ENCODE measurements around the gene YARS2. TPM values are rescaled to one million over a fixed set of nuclear protein-coding genes. Genes with fewer than 3 reads are reported as not detected.

Gene YARS2
- total and polyA plus RNA-seq, 2 of the 13 experiments (the other 11 are each of a cell fraction or from before 2014, with no cell fraction given), result 17.9 to 39.6 TPM

DNA sequence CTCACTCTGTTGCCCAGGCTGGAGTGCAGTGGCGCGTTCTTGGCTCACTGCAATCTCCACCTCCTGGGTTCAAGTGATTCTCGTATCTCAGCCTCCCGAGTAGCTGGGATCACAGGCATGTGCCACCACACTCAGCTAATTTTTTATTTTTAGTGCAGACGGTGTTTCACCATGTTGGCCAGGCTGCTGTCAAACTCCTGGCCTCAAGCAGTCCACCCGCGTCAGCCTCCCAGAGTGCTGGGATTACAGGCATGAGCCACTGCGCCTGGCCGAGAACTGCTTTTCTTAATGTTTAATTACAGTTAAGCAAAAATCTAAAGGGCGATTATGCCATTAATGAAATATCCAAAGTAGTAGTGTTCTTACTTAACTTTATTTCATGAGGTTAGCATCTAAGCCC is 13.6 kb downstream of the YARS2 start:
- DNase-seq (ENCODE audit: low spot score) (no peak), FAIRE-seq (no peak), ATAC-seq (no peak)
- 97% methylated on average over 10 of the region's 10 CpGs for WGBS (ENCODE audit: low lambda C conversion rate)
- H3K9me3 ChIP-seq (ENCODE audit: low read length), result no peaks in the 10 kb centered on the region
- H3K4me1 ChIP-seq (ENCODE audit: insufficient read depth, low read length), result no peaks in the 10 kb centered on the region
- ChIA-PET CTCF (ENCODE audit: low intra/inter-chr PET ratio, low total read pairs) (no interaction called here), POLR2A (no interaction called here)
- in situ Hi-C loops (cut with HindIII; ENCODE audit: extremely low pct_ligation_motif_present, low pct_unique_long_range_greater_than_20kb) (no loop called here), intact Hi-C loops (cut with micrococcal nuclease; ENCODE audit: unreplicated experiment) (no loop called here)
- H3K27me3 ChIP-seq (ENCODE audit: control insufficient read depth in 1 of 2, insufficient read depth in 2 of 2, low read length in 2 of 2), result no peaks in the 10 kb centered on the region
- H2AFZ ChIP-seq (ENCODE audit: low read length), result no peak overlapping the region
- H4K20me1 ChIP-seq (ENCODE audit: insufficient read depth, low read length), result no peaks in the 10 kb centered on the region
- no TSS peak for BruUV-seq (replicated peaks)
- H3K4me3 ChIP-seq (replicated peaks in 1 of 3; ENCODE audit: insufficient read depth in 1 of 3, low read depth in 2 of 3, low read length in 3 of 3), result no peak overlapping the region
- H3K36me3 ChIP-seq (replicated peaks in 1 of 2; ENCODE audit: control insufficient read depth in 1 of 2, insufficient read depth in 2 of 2, low read length in 2 of 2), result peaks cover 10 to 73% of the 10 kb centered on the region in 2 experiments
- H3K4me2 ChIP-seq (ENCODE audit: low read depth, low read length), result no peak overlapping the region
- H3K9ac ChIP-seq (ENCODE audit: insufficient read depth, low read depth, low read length), result no peak overlapping the region
- no peaks in the 10 kb centered on the region for H3K79me2 ChIP-seq (ENCODE audit: insufficient read depth, low read length)
- no peak overlapping the region for H3K27ac ChIP-seq (ENCODE audit: extremely low read length, insufficient read depth, low read length)
- TF ChIP-seq, protein P1, sequence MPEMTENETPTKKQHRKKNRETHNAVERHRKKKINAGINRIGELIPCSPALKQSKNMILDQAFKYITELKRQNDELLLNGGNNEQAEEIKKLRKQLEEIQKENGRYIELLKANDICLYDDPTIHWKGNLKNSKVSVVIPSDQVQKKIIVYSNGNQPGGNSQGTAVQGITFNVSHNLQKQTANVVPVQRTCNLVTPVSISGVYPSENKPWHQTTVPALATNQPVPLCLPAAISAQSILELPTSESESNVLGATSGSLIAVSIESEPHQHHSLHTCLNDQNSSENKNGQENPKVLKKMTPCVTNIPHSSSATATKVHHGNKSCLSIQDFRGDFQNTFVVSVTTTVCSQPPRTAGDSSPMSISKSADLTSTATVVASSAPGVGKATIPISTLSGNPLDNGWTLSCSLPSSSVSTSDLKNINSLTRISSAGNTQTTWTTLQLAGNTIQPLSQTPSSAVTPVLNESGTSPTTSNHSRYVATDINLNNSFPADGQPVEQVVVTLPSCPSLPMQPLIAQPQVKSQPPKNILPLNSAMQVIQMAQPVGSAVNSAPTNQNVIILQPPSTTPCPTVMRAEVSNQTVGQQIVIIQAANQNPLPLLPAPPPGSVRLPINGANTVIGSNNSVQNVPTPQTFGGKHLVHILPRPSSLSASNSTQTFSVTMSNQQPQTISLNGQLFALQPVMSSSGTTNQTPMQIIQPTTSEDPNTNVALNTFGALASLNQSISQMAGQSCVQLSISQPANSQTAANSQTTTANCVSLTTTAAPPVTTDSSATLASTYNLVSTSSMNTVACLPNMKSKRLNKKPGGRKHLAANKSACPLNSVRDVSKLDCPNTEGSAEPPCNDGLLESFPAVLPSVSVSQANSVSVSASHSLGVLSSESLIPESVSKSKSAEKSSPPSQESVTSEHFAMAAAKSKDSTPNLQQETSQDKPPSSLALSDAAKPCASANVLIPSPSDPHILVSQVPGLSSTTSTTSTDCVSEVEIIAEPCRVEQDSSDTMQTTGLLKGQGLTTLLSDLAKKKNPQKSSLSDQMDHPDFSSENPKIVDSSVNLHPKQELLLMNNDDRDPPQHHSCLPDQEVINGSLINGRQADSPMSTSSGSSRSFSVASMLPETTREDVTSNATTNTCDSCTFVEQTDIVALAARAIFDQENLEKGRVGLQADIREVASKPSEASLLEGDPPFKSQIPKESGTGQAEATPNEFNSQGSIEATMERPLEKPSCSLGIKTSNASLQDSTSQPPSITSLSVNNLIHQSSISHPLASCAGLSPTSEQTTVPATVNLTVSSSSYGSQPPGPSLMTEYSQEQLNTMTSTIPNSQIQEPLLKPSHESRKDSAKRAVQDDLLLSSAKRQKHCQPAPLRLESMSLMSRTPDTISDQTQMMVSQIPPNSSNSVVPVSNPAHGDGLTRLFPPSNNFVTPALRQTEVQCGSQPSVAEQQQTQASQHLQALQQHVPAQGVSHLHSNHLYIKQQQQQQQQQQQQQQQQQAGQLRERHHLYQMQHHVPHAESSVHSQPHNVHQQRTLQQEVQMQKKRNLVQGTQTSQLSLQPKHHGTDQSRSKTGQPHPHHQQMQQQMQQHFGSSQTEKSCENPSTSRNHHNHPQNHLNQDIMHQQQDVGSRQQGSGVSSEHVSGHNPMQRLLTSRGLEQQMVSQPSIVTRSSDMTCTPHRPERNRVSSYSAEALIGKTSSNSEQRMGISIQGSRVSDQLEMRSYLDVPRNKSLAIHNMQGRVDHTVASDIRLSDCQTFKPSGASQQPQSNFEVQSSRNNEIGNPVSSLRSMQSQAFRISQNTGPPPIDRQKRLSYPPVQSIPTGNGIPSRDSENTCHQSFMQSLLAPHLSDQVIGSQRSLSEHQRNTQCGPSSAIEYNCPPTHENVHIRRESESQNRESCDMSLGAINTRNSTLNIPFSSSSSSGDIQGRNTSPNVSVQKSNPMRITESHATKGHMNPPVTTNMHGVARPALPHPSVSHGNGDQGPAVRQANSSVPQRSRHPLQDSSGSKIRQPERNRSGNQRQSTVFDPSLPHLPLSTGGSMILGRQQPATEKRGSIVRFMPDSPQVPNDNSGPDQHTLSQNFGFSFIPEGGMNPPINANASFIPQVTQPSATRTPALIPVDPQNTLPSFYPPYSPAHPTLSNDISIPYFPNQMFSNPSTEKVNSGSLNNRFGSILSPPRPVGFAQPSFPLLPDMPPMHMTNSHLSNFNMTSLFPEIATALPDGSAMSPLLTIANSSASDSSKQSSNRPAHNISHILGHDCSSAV (CRISPR knock-in tag; IDR thresholded peaks at IDR 0.05; ENCODE audit: borderline replicate concordance), result no peak
- TF ChIP-seq, protein P2, sequence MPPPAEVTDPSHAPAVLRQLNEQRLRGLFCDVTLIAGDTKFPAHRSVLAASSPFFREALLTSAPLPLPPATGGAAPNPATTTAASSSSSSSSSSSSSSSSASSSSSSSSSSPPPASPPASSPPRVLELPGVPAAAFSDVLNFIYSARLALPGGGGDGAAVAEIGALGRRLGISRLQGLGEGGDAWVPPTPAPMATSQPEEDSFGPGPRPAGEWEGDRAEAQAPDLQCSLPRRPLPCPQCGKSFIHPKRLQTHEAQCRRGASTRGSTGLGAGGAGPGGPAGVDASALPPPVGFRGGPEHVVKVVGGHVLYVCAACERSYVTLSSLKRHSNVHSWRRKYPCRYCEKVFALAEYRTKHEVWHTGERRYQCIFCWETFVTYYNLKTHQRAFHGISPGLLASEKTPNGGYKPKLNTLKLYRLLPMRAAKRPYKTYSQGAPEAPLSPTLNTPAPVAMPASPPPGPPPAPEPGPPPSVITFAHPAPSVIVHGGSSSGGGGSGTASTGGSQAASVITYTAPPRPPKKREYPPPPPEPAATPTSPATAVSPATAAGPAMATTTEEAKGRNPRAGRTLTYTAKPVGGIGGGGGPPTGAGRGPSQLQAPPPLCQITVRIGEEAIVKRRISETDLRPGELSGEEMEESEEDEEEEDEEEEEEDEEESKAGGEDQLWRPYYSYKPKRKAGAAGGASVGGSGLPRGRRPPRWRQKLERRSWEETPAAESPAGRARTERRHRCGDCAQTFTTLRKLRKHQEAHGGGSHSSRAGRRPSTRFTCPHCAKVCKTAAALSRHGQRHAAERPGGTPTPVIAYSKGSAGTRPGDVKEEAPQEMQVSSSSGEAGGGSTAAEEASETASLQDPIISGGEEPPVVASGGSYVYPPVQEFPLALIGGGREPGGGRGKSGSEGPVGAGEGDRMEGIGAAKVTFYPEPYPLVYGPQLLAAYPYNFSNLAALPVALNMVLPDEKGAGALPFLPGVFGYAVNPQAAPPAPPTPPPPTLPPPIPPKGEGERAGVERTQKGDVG (CRISPR knock-in tag; IDR thresholded peaks at IDR 0.05; ENCODE audit: borderline replicate concordance), result no peak
- TF ChIP-seq ATM (IDR thresholded peaks at IDR 0.05; ENCODE audit: borderline replicate concordance) (no peak), SP5 (CRISPR knock-in tag; IDR thresholded peaks at IDR 0.05; ENCODE audit: borderline replicate concordance, low read depth) (no peak), ZNF577 (CRISPR knock-in tag; IDR thresholded peaks at IDR 0.05; ENCODE audit: borderline replicate concordance, low read depth) (no peak), CBX1 (IDR thresholded peaks at IDR 0.05; ENCODE audit: low read depth) (no peak), RNF2 (conservative IDR thresholded peaks at IDR 0.05; ENCODE audit: low read depth) (no peak), ZNF749 (CRISPR knock-in tag; IDR thresholded peaks at IDR 0.05; ENCODE audit: borderline replicate concordance) (no peak), KDM6A (CRISPR knock-in tag; IDR thresholded peaks at IDR 0.05; ENCODE audit: low read depth) (no peak), ZNF232 (CRISPR knock-in tag; IDR thresholded peaks at IDR 0.05; ENCODE audit: borderline replicate concordance) (no peak), MXD4 (CRISPR knock-in tag; IDR thresholded peaks at IDR 0.05) (no peak)
- TF ChIP-seq, protein P3, sequence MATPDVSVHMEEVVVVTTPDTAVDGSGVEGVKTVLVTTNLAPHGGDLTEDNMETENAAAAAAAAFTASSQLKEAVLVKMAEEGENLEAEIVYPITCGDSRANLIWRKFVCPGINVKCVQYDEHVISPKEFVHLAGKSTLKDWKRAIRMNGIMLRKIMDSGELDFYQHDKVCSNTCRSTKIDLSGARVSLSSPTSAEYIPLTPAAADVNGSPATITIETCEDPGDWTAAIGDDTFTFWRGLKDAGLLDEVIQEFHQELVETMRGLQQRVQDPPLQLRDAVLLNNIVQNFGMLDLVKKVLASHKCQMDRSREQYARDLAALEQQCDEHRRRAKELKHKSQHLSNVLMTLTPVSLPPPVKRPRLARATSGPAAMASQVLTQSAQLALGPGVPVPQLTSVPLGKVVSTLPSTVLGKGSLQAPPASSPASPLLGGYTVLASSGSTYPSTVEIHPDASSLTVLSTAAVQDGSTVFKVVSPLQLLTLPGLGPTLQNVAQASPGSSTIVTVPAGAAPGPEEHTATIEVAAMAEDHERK (CRISPR knock-in tag; IDR thresholded peaks at IDR 0.05; ENCODE audit: low read depth), result no peak

Measured in HepG2 (cell line).